Tibial artery (tissue), 4 donors: Measurements from ENCODE around the gene KIAA0753.

ENCODE experiments used
- DNase-seq, 2 donors: peaks; one replicate each; pipeline ENCODE4 v3.0.0-alpha.2; 2019
- H3K27ac ChIP-seq, 2 donors: fragments of 200-600 bp; sonication (generic) in 1 of 2; 1 replicate in 1 of 2; 2 replicates in 1 of 2; pipeline ENCODE4 v1.5.1; 2018 to 2019; ENCODE audit warnings: mild to moderate bottlenecking in 1 of 2
- H3K27me3 ChIP-seq, 2 donors: fragments of 200-600 bp; sonication (generic) in 1 of 2; one replicate each; pipeline versions ENCODE4 v1.5.1 to v1.6.0; 2016 to 2019
- H3K36me3 ChIP-seq, 3 donors: fragments of 200-600 bp; sonication (generic) in 2 of 3; one replicate each; pipeline ENCODE4 v1.5.1; 2016 to 2019; ENCODE audit warnings: mild to moderate bottlenecking in 2 of 3
- H3K4me1 ChIP-seq, 4 donors: fragments of 200-600 bp; sonication (generic) in 2 of 4; 1 replicate in 3 of 4; 2 replicates in 1 of 4; pipeline ENCODE4 v1.5.1; 2016 to 2019
- H3K4me3 ChIP-seq, 2 donors: fragments of 200-600 bp; sonication (generic) in 1 of 2; 1 replicate in 1 of 2; 2 replicates in 1 of 2; pipeline ENCODE4 v1.5.1; 2018 to 2019; ENCODE audit warnings: mild to moderate bottlenecking in 2 of 2
- H3K9me3 ChIP-seq, 3 donors: fragments of 200-600 bp; sonication (generic) in 1 of 3; one replicate each; pipeline ENCODE4 v1.5.1; 2016 to 2019
- CTCF ChIP-seq, 2 experiments: fragments of 200-600 bp in 1 of 2; fragments of 450-650 bp in 1 of 2; IDR thresholded peaks; one replicate each; pipeline ENCODE4 v1.5.1; 2017 to 2019; ENCODE audit warnings: antibody characterized with exemption in 2 of 2, mild to moderate bottlenecking in 1 of 2, moderate library complexity in 1 of 2
- intact Hi-C: fragments of 100-400 bp; cut with DNase I; formaldehyde crosslinking; loops from one replicate; pipeline ENCODE4 v1.15.0; 2023; ENCODE audit warnings: low total_unique reads

The KIAA0753 gene

GRCh38 chr17:6551356-6551755, 89.2 kb downstream of the KIAA0753 start:
- Histone ChIP-seq H3K27me3 (peaks cover 0 to 23% of the 10 kb centered on the region in 2 donors), H3K36me3 (no peaks in the 10 kb centered on the region), H3K4me1 (peaks cover 0 to 32% (median 25%) of the 10 kb centered on the region in 4 donors), H3K27ac (no peak overlapping the region), H3K9me3 (no peaks in the 10 kb centered on the region), H3K4me3 (no peak overlapping the region)
- no peak for DNase-seq
- no peak for TF ChIP-seq CTCF (IDR thresholded peaks at IDR 0.05)
- intact Hi-C loops = loop anchor here (10.0 kb wide), 1 partner anchor 467 kb away; no protein-coding TSS in a partner anchor

- Histone ChIP-seq H3K27ac (no peak overlapping the region), H3K4me1 (peaks cover 0 to 16% (median 8%) of the 10 kb centered on the region in 4 donors), H3K36me3 (no peaks in the 10 kb centered on the region), H3K4me3 (no peak overlapping the region), H3K27me3 (peaks cover 0 to 9% of the 10 kb centered on the region in 2 donors), H3K9me3 (no peaks in the 10 kb centered on the region)
- TF ChIP-seq CTCF (IDR thresholded peaks at IDR 0.05) = no peak
- no peak for DNase-seq
- intact Hi-C loops = loop anchor here (10.0 kb wide), 1 partner anchor 465 kb away; no protein-coding TSS in a partner anchor
These were observed 91.0 kb downstream of the KIAA0753 start for GRCh38 chr17:6549384-6550036.

- no peak for DNase-seq
- no peak for TF ChIP-seq CTCF (IDR thresholded peaks at IDR 0.05)
- no peak overlapping the region for H3K27ac ChIP-seq
These were observed 91.8 kb downstream of the KIAA0753 start for GRCh38 chr17:6548578-6549330.

GRCh38 chr17:6548034-6548433, 92.5 kb downstream of the KIAA0753 start:
- no peak for TF ChIP-seq CTCF (IDR thresholded peaks at IDR 0.05)
- peaks cover 0 to 4% of the 10 kb centered on the region in 2 donors for H3K27me3 ChIP-seq
- no peaks in the 10 kb centered on the region for H3K36me3 ChIP-seq
- peaks cover 0 to 16% (median 8%) of the 10 kb centered on the region in 4 donors for H3K4me1 ChIP-seq
- no peak overlapping the region for H3K4me3 ChIP-seq
- DNase-seq = no peak
- intact Hi-C loops = no loop called here
- no peak overlapping the region for H3K27ac ChIP-seq
- no peaks in the 10 kb centered on the region for H3K9me3 ChIP-seq

More at GRCh38 chr17:6548578-6549330, 91.8 kb downstream of the KIAA0753 start:
- H3K4me1 ChIP-seq = peaks cover 0 to 16% (median 8%) of the 10 kb centered on the region in 4 donors
- H3K4me3 ChIP-seq = no peak overlapping the region
- H3K27me3 ChIP-seq = peaks cover 0 to 7% of the 10 kb centered on the region in 2 donors
- H3K36me3 ChIP-seq = no peaks in the 10 kb centered on the region
- intact Hi-C loops = no loop called here
- H3K9me3 ChIP-seq = no peaks in the 10 kb centered on the region

GRCh38 chr17:6547336-6547735, 93.2 kb downstream of the KIAA0753 start:
- Histone ChIP-seq H3K27ac (no peak overlapping the region), H3K4me3 (no peak overlapping the region), H3K27me3 (peaks cover 0 to 3% of the 10 kb centered on the region in 2 donors), H3K4me1 (peaks cover 0 to 14% (median 8%) of the 10 kb centered on the region in 4 donors), H3K9me3 (no peaks in the 10 kb centered on the region), H3K36me3 (no peaks in the 10 kb centered on the region)
- DNase-seq = no peak
- intact Hi-C loops = no loop called here
- no peak for TF ChIP-seq CTCF (IDR thresholded peaks at IDR 0.05)
